ENCODE data around the gene OR6C65. TPM values are rescaled to one million over a fixed set of nuclear protein-coding genes. Genes with fewer than 3 reads are reported as not detected.
"Not testable (repeated sequence)": the region's sequence is repeated elsewhere in the genome, so short reads cannot be mapped to it uniquely, and the experiment has no call there.

Gene OR6C65
- total RNA-seq, 1 donor from 2014 or later: not detected

DNA sequence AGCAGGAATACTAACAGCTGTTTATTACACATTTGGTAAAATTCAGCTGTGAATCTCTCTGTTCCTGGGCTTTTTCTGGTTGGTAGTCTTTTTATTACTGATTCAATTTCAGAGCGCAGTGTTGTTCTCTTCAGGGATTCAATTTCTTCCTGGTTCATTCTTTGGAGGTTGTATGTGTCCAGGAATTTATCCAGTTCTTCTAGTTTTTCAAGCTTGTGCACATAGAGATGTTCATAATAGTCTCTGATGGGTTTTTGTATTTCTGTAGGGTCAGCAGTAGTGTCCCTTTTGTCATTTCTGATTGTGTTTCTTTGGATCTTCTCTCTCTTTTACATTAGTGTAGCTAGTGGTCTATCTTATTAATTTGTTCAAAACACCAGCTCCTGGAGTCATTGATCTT lies 16.6 kb downstream of the OR6C65 start:
- no peaks in the 10 kb centered on the region for H3K9me3 ChIP-seq (replicated peaks)
- H3K4me3 ChIP-seq: no peak overlapping the region
- TF ChIP-seq, protein P1, sequence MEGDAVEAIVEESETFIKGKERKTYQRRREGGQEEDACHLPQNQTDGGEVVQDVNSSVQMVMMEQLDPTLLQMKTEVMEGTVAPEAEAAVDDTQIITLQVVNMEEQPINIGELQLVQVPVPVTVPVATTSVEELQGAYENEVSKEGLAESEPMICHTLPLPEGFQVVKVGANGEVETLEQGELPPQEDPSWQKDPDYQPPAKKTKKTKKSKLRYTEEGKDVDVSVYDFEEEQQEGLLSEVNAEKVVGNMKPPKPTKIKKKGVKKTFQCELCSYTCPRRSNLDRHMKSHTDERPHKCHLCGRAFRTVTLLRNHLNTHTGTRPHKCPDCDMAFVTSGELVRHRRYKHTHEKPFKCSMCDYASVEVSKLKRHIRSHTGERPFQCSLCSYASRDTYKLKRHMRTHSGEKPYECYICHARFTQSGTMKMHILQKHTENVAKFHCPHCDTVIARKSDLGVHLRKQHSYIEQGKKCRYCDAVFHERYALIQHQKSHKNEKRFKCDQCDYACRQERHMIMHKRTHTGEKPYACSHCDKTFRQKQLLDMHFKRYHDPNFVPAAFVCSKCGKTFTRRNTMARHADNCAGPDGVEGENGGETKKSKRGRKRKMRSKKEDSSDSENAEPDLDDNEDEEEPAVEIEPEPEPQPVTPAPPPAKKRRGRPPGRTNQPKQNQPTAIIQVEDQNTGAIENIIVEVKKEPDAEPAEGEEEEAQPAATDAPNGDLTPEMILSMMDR (IDR thresholded peaks at IDR 0.05; ENCODE audit: borderline replicate concordance): no peak
- no peak overlapping the region for H3K27ac ChIP-seq (replicated peaks)
- no peak for DNase-seq
- no peaks in the 10 kb centered on the region for H3K4me1 ChIP-seq
- H3K27me3 ChIP-seq (ENCODE audit: low read depth): peaks cover 8% of the 10 kb centered on the region
- H3K36me3 ChIP-seq: no peaks in the 10 kb centered on the region
- intact Hi-C loops (cut with micrococcal nuclease): no loop called here

DNA sequence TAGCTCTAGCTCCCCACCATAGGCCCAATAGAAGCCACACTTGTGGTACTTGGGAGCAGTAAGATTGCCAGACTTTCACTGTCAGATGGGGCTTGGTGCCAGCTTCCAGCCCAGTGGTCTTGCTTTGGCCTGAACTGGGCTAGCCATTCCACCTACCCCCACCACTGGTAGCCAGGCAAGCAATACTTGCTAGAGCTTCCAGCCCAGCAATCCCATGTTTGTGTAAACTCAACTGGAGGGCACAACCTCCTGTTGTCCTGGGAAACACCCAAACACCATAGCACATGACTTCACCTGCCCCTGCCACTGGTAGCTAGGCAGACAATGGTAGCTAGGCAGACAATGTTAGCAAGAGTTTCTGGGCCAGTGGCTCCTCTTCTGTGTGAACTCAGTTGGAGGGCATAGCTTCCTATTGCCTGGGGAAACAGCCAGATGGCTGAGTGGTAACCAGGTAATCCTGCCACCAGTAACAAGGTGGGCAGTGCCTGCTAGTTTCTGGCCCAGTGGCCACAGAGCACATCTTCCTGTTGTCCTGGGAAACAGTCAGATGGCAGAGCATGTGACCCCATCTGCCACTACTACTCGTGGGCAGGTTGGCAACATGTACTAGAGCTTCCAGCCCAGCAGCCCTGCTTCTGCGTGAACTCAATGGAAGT lies 20.1 kb downstream of the OR6C65 start:
- intact Hi-C loops (cut with micrococcal nuclease): no loop called here
- no peak for DNase-seq
- Histone ChIP-seq H3K36me3 (no peaks in the 10 kb centered on the region), H3K27me3 (ENCODE audit: low read depth) (peaks cover 8% of the 10 kb centered on the region), H3K4me1 (no peaks in the 10 kb centered on the region), H3K9me3 (replicated peaks) (no peaks in the 10 kb centered on the region), H3K4me3 (no peak overlapping the region), H3K27ac (replicated peaks) (no peak overlapping the region)
- TF ChIP-seq, protein P1 (IDR thresholded peaks at IDR 0.05; ENCODE audit: borderline replicate concordance): no peak

DNA sequence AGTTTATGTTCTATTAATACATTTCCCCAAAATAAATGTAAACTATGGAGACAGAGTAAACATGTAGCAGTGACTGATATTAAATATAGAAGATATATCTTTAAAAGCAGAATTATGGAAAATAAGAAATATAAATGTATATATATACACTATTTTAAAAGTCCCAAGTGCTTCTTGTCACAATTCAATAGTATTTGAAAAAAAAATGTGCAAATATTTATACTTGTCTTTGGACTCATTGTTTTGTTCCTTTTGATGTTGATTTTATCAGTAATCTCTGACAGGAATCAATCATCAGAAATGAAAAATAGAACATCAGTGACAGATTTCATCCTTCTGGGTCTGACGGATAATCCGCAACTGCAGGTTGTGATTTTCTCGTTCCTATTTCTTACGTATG lies 25.6 kb downstream of the OR6C65 start, which contains the start of gene OR6C76:
Gene OR6C76, plus strand, starts transcription at position 301 of the 400 bp plus-strand sequence. Its CDS starts 0 bp downstream, at position 301.
- intact Hi-C loops (cut with micrococcal nuclease): no loop called here
- H3K9me3 ChIP-seq (replicated peaks): no peaks in the 10 kb centered on the region
- no peaks in the 10 kb centered on the region for H3K4me1 ChIP-seq
- no peak within 1 kb of the TSS for H3K4me3 ChIP-seq
- no peak within 1 kb of the TSS for H3K27ac ChIP-seq (replicated peaks)
- TF ChIP-seq, protein P1 (IDR thresholded peaks at IDR 0.05; ENCODE audit: borderline replicate concordance): no peak
- H3K27me3 ChIP-seq (ENCODE audit: low read depth): no peaks in the 10 kb centered on the region
- H3K36me3 ChIP-seq: no peaks in the 10 kb centered on the region
- no peak for DNase-seq

DNA sequence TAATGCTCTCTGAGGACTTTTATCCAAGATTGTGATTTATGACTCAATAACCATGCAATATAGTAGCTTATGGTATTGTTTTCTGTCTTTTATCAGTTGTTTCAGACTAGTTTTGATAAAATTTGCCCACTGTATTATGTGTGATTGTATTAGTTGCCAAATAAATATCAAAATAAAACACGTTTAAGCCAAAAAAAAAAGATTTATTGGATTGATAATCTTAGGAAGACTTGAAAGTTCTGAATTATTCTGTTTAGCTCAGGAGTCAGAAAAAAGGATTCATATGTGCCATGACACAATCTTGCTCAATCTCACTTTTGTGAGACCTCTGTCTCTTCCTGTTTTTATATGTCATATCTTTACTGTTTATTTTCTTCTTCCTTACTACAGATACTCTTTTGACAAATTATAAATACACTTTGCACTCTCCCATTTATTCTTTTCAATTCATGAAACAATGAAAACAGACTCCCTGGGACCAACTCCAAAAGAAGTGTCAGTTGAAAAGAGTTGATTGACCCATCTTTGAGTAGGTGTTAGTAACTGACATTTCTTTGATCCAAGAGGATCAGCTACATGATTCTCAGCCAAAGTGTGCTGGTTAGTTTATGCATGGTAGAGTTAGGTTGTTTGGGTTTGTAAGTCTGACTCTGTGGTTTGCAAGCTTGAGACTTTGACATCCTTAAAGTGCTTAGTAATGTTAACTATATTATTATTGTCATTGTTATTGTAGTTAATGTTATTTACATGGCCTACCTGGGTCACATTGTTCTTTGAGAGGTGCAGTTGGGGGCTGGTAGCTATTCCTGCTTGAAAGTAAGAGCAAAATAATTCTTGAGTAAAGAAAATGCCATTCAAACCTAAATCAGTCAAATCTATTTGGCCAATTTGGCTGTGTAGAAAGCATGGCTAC lies 28.3 kb downstream of the OR6C65 start:
- TF ChIP-seq, protein P1 (IDR thresholded peaks at IDR 0.05; ENCODE audit: borderline replicate concordance): no peak
- intact Hi-C loops (cut with micrococcal nuclease): no loop called here
- no peaks in the 10 kb centered on the region for H3K9me3 ChIP-seq (replicated peaks)
- H3K36me3 ChIP-seq: no peaks in the 10 kb centered on the region
- no peak for DNase-seq
- H3K27me3 ChIP-seq (ENCODE audit: low read depth): no peaks in the 10 kb centered on the region
- no peak overlapping the region for H3K27ac ChIP-seq (replicated peaks)
- H3K4me1 ChIP-seq: no peaks in the 10 kb centered on the region
- H3K4me3 ChIP-seq: no peak overlapping the region

DNA sequence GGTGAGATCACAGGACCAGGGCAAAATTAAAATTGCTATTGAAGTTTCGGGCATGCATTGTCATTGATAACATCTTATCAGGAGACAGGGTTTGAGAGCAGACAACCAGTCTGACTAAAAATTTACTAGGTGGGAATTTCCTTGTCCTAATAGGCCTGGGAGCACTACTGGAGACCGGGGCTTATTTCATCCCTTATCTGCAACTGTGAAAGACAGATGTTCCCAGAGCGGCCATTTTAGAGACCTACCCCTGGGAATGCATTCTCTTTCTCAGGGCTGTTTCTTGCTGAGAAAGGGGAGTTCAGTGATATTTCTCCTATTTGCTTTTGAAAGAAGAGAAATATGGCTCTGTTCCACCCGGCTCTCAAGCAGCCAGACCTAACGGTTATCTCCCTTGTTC lies 40.9 kb downstream of the OR6C65 start:
- H3K4me3 ChIP-seq; intact Hi-C loops (cut with micrococcal nuclease); H3K36me3 ChIP-seq; H3K27ac ChIP-seq (replicated peaks); DNase-seq; H3K4me1 ChIP-seq; H3K27me3 ChIP-seq (ENCODE audit: low read depth): not testable (repeated sequence)
- peaks cover 20% of the 10 kb centered on the region for H3K9me3 ChIP-seq (replicated peaks)

DNA sequence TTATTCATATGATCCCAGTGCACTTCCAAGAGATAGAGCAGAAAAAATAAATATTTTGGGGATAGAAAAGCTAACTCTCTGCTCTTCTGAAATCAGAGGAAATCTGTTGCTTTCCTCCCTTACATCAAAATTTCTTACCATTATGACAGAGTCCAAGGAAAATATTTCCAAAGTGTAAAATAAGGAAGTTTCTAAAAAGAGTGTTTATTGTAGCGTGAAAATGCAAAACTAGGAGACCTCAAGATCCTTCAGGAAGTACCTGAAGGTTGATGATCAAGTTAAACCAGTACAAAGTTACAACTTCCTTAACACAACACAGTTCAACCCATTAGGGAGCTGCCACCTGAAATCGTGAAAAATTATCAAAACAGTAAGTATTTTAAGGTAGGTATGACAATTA lies 43.4 kb downstream of the OR6C65 start, which contains the start of gene OR6C2:
Gene OR6C2, plus strand, starts transcription at position 301 of the 400 bp plus-strand sequence. CDS start 8,138 bp downstream, outside the sequence.
- Histone ChIP-seq H3K9me3 (replicated peaks) (peaks cover 20% of the 10 kb centered on the region), H3K36me3 (no peaks in the 10 kb centered on the region), H3K27ac (replicated peaks) (no peak within 1 kb of the TSS), H3K4me1 (no peaks in the 10 kb centered on the region), H3K4me3 (no peak within 1 kb of the TSS), H3K27me3 (ENCODE audit: low read depth) (no peaks in the 10 kb centered on the region)
- intact Hi-C loops (cut with micrococcal nuclease): no loop called here
- TF ChIP-seq, protein P1 (IDR thresholded peaks at IDR 0.05; ENCODE audit: borderline replicate concordance): no peak
- no peak for DNase-seq
